Measurements from ENCODE around the gene SERPINB1. TPM values are rescaled to one million over a fixed set of nuclear protein-coding genes. Genes with fewer than 3 reads are reported as not detected.

The SERPINB1 gene
- total RNA-seq, 1 experiment from 2014 or later: 133 TPM

DNA sequence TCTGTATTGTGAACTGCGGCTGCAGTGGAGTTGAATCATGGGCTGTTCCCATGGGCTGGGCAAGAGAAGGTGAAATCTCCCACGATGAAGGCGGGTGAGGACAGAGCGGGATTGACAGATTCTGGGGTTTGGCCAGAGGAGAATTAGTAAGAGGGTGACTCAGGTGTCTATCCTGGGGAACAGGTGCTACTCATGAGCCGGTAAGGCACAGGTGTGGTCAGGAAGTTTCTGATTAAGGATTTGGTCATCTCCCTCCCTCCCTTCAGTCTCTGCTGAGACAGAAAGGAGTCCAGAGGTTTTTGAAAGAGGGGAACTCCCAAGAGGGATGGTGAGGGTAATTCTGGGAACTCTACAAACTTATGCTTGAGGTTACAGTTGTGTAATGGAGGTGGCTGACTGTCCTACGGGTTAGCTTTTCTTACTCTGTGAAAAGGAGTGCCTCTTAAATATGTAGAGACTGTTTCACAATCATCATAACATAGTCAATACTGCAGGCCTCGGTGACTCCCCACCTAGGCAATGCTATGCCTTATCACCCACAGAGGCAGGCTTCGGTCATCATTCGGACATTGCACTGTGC lies 31.5 kb downstream of the SERPINB1 start:
- H3K4me3 ChIP-seq (ENCODE audit: low read length): no peak overlapping the region
- ChIA-PET CTCF (no interaction called here), POLR2A (ENCODE audit: unreplicated experiment) (interaction anchor here (0.6 to 1.1 kb wide), 2 partner anchors 24 to 30 kb away, joined by 4 to 5 read pairs; no protein-coding TSS in a partner anchor)
- no peaks in the 10 kb centered on the region for H3K36me3 ChIP-seq (ENCODE audit: low read depth, low read length)
- H4K20me1 ChIP-seq (ENCODE audit: low read length): no peaks in the 10 kb centered on the region
- peak overlapping the region; percentile 89 for H3K9ac ChIP-seq (ENCODE audit: low read length)
- H3K4me1 ChIP-seq (ENCODE audit: insufficient read depth, low read length): peaks cover 40% of the 10 kb centered on the region
- H3K27ac ChIP-seq (ENCODE audit: low read length): peak overlapping the region; percentile 98
- intact Hi-C loops (cut with micrococcal nuclease): loop anchor here (1.0 to 2.0 kb wide), 2 partner anchors 15 to 29 kb away; no protein-coding TSS in a partner anchor
- no peaks in the 10 kb centered on the region for H3K9me2 ChIP-seq (replicated peaks; ENCODE audit: low read length)
- no peaks in the 10 kb centered on the region for H3K27me3 ChIP-seq (ENCODE audit: low read length)
- H3K79me2 ChIP-seq (ENCODE audit: low read length): no peaks in the 10 kb centered on the region
- no peak overlapping the region for H2AFZ ChIP-seq (ENCODE audit: low read length)
- peaks cover 10% of the 10 kb centered on the region for H3F3A ChIP-seq (ENCODE audit: low read length, unreplicated experiment)
- peaks cover under 1% of the 10 kb centered on the region; the same call in 1 of the 2 replicates for H3K9me3 ChIP-seq (ENCODE audit: low read length)
- peak; percentile 94 for ATAC-seq
- peak; percentile 98 for DNase-seq
- TF ChIP-seq EZH2 (IDR thresholded peaks at IDR 0.05; ENCODE audit: low read length, unreplicated experiment): no peak
- TF ChIP-seq, protein P1, sequence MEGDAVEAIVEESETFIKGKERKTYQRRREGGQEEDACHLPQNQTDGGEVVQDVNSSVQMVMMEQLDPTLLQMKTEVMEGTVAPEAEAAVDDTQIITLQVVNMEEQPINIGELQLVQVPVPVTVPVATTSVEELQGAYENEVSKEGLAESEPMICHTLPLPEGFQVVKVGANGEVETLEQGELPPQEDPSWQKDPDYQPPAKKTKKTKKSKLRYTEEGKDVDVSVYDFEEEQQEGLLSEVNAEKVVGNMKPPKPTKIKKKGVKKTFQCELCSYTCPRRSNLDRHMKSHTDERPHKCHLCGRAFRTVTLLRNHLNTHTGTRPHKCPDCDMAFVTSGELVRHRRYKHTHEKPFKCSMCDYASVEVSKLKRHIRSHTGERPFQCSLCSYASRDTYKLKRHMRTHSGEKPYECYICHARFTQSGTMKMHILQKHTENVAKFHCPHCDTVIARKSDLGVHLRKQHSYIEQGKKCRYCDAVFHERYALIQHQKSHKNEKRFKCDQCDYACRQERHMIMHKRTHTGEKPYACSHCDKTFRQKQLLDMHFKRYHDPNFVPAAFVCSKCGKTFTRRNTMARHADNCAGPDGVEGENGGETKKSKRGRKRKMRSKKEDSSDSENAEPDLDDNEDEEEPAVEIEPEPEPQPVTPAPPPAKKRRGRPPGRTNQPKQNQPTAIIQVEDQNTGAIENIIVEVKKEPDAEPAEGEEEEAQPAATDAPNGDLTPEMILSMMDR (conservative IDR thresholded peaks at IDR 0.05; ENCODE audit: low read depth, low read length): no peak
- TF ChIP-seq EZH2phosphoT487 (IDR thresholded peaks at IDR 0.05; ENCODE audit: borderline replicate concordance, low read length): no peak
- no TSS peak for BruUV-seq (replicated peaks)
- H3K4me2 ChIP-seq (ENCODE audit: low read length): peak overlapping the region; percentile 62

DNA sequence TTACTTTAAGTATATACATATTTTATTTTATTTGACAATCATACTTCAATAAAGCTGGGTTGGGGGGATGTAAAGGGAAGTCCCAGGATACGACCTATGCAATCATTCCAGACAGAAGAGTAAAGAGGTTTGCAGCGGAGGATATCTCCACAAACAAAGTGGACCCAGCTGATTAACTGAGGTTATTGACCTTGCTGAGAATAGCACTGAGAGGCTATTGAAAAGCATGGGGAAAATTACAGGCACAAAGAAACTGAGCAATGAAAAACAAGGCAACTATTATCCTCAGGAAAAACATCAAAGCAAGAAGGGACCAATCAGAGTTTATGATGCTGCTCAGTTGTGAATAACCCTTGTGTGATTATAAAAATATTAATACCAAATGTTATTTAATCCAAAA lies 32.6 kb downstream of the SERPINB1 start:
- H3K9me2 ChIP-seq (replicated peaks; ENCODE audit: low read length): no peaks in the 10 kb centered on the region
- CTCF ChIA-PET: no interaction called here
- POLR2A ChIA-PET (ENCODE audit: unreplicated experiment): interaction anchor here (0.5 to 0.6 kb wide), 2 partner anchors 9 to 1171 kb away, joined by 5 to 19 read pairs; no protein-coding TSS in a partner anchor
- peak overlapping the region; percentile 62; the same call in 1 of the 2 replicates for H3K4me2 ChIP-seq (ENCODE audit: low read length)
- no TSS peak for BruUV-seq (replicated peaks)
- peak overlapping the region; percentile 98 for H3K27ac ChIP-seq (ENCODE audit: low read length)
- no peaks in the 10 kb centered on the region for H3K27me3 ChIP-seq (ENCODE audit: low read length)
- no peaks in the 10 kb centered on the region for H3K9me3 ChIP-seq (ENCODE audit: low read length)
- no peaks in the 10 kb centered on the region for H3K36me3 ChIP-seq (ENCODE audit: low read depth, low read length)
- H2AFZ ChIP-seq (ENCODE audit: low read length): no peak overlapping the region
- intact Hi-C loops (cut with micrococcal nuclease): no loop called here
- ATAC-seq (no peak), DNase-seq (no peak)
- peaks cover 10% of the 10 kb centered on the region for H3F3A ChIP-seq (ENCODE audit: low read length, unreplicated experiment)
- peak overlapping the region; percentile 89 for H3K9ac ChIP-seq (ENCODE audit: low read length)
- no peaks in the 10 kb centered on the region for H3K79me2 ChIP-seq (ENCODE audit: low read length)
- no peak for TF ChIP-seq EZH2phosphoT487 (IDR thresholded peaks at IDR 0.05; ENCODE audit: borderline replicate concordance, low read length)
- TF ChIP-seq, protein P1 (conservative IDR thresholded peaks at IDR 0.05; ENCODE audit: low read depth, low read length): no peak
- no peak for TF ChIP-seq EZH2 (IDR thresholded peaks at IDR 0.05; ENCODE audit: low read length, unreplicated experiment)
- H3K4me1 ChIP-seq (ENCODE audit: insufficient read depth, low read length): peaks cover 40% of the 10 kb centered on the region
- H3K4me3 ChIP-seq (ENCODE audit: low read length): no peak overlapping the region
- H4K20me1 ChIP-seq (ENCODE audit: low read length): no peaks in the 10 kb centered on the region

Measured in PC-3 (cell line).